HG02759 (cell line): ENCODE results near the gene RETSAT.
"Not testable (repeated sequence)": the region's sequence is repeated elsewhere in the genome, so short reads cannot be mapped to it uniquely, and the experiment has no call there.

Source experiments
- ATAC-seq: cut with Tn5 transposase; IDR thresholded peaks from one replicate; pipeline ENCODE4 v1.9.1; 2021; ENCODE audit warnings: mild to moderate bottlenecking, moderate library complexity; ENCODE audit not compliant: unreplicated experiment

The RETSAT gene

DNA sequence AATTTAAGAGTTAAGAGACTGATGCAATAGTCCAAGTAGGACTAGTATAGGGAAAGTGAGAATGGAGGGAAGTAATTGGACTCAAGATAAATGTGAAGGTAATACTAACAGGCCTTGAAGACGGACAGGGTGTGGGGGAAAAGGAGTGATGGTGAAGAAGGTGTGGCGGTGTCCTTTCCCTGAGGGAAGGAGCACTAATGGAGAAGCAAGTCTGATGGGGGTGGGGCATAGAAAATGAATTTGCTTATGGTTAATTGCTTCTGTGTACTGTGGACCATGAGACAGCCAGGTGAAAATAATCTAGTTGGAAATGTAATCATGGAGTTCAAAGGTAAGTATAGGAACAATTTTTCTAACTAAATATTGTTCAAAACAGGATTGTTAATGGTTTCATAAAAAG is 19.4 kb downstream of the RETSAT start:
- ATAC-seq = no peak

DNA sequence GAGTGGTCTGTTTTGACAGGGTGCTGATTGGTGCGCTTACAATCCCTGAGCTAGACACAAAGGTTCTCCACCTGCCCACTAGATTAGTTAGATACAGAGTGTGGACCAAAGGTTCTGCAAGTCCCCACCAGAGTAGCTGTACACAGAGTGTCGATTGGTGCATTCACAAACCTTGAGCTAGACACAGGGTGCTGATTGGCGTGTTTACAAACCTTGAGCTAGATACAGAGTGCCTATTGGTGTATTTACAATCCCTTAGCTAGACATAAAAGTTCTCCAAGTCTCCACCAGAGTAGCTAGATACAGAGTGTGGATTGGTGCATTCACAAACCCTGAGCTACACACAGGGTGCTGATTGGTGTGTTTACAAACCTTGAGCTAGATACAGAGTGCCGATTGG is 20.5 kb downstream of the RETSAT start:
- not testable (repeated sequence) for ATAC-seq

DNA sequence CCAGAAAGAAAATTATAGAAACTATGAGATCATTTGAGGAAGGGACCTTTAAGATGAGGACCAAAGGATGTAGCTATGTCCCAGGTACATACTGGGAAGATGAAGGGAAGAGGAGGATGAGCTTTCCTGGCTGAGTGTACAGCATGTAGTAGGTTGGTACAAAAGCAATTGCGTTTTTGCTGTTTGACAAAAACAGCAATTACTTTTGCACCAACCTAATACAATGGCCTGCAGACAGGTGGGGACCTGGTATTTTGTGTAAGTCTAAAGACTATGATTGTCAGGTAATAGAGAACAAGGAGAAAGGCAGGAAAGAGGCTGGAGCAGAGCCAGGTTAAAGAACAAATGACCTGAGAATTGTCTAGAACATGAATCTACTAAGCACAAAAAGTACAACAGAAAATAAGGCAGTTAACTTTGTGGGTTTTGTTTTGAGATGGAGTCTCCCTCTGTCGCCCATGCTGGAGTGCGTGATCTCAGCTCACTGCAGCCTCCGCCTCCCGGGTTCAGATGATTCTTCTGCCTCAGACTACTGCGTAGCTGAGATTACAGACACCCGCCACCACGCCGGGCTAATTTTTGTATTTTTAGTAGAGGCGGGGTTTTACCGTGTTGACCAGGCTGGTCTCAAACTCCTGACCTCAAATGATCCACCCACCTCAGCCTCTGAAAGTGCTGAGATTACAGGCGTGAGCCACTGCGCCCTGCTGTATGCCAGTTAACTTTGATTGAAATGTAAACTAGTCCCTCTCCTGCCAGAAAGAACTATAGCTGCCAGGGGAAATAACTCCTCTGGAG is 23.3 kb downstream of the RETSAT start:
- ATAC-seq = no peak

DNA sequence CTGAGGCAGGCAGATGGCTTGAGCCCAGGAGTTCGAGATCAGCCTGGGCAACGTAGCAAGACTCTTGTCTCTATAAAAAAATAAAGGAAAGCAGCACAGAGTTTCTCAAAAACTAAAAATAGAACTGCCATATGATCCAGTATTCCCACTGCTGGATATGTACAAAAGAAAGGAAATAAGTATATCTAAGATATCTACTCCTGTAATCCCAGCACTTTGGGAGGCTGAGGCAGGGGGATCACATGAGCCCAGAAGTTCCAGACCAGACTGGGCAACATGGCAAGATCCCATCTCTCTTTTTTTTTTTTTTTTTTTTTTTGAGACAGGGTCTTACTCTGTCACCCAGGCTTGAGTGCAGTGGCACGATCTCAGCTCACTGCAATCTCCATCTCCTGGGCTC is 24.6 kb downstream of the RETSAT start:
- ATAC-seq = not testable (repeated sequence)

DNA sequence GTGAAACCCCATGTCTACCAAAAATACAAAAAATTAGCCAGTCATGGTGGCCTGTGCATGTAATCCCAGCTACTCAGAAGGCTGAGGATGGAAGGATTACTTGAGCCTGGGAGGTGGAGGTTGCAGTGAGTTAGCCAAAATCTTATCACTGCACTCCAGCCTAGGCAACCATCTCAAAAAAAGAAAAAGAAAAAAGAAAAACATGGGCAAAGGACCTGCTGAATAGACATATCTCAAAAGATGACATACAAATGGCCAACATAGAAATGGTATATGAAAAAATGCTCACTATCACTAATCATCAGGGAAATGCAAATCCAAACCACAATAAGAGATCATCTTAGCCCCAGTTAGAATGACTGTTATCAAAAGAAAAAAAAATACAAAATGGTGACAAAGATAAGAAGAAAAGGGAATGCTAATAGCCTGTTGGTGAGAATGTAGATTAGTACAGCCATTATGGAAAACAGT is 25.1 kb downstream of the RETSAT start:
- no peak for ATAC-seq

DNA sequence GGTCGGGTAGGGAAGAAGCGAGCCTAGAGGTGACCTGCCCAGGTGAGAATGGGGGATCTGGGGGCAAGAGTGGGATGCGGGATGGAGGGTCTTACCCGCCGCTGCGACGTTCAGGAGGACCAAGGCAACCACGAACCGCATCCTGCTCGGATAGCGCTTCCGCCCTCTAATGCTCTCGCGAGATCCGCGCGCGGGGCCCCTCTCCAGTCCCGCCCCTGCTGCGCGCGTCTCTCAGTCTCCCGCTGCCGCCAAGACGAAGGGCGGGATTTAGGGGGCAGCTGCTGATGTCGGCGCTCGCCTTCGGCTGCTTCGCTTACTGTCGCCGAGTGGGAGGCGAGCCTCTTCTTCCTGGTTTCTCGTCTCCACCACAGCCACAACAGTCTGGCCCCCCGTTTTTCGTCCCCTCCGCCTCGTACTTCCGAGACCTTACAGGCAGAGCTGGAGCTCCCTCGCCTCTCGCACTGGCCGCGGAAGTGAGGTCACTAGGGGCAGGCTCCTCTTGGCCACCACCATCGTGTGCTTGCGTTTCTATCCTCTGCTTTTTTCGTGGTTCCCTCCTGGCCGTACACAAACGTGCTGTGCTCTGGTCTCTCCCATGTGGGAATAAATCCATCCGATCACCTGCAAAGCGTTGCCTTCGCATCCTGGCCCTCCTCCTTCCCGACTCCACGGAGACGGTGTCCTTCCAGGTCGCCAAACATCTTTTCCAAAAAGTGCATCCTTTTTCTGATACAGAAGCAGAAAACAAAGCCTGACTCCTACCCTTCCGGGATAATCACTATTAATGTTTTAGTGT is 26.3 kb downstream of the RETSAT start, which contains the start of gene TGOLN2:
TSS of gene TGOLN2 (minus strand) at position 168 of the 796 bp plus-strand sequence. CDS start at position 141, 27 bp downstream.
- ATAC-seq = peak; percentile 85

DNA sequence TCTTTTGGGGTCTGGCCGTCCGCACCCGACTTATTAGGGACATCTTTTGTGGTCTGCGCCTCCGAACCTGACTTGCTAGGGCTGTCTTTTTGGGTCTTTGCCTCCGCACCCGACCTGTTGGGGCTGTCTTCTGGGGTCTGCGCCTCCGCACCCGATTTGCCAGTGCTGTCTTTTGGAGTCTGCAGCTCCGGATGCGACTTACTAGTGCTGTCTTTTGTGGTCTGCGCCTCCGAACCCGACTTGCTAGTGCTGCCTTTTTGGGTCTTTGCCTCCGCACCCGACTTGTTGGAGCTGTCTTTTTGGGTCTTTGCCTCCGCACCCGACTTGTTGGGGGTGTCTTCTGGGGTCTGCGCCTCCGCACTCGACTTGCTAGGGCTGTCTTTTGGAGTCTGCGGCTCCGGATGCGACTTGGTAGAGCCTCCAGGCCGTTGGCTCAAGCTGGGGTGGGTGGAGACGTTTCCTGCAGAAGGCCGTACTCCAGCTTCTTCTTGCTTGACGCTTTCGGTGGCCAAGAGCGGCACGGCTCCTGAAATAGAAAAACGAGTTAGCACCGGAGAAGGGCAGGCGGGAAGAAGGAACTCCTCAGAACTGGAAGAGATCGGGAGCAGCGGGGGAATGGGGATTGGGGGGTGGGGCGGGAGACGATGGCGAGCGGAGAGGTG is 27.0 kb downstream of the RETSAT start:
- peak; percentile 37 for ATAC-seq

DNA sequence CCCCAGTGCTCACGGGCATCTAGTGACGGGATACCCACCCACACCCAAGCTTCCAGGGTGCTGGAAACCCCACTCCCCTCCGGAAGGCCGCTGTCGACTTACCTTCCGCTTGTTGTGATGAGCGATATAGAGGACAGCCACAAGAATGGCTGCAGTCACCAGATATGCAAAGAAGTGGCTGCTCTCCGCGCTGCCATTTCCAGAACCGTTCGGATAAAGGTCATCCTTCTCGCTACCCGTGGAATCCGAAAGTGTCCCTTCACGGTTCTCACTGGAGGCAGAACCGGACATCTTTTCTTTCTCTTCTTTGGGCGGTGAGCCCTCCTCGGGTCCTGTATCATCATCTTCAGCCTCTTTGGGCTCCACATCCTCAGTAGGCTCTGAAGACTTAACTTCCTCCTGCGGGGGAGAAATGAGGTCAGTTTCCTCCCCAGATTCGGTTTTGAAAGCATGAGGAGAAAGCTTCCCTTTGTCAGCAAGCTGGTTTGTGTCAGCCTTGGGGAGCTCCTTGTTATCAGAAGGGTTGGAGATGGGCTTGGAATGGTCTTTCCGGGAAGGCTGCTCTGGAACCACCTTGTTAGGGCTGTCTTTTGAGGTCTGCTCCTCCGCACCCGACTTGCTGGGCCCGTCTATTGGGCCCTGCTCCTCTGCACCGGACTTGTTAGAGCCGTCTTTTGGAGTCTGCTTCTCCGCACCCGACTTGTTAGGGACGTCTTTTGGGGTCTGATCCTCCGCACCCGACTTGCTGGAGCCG is 27.7 kb downstream of the RETSAT start:
- peak; percentile 40 for ATAC-seq

DNA sequence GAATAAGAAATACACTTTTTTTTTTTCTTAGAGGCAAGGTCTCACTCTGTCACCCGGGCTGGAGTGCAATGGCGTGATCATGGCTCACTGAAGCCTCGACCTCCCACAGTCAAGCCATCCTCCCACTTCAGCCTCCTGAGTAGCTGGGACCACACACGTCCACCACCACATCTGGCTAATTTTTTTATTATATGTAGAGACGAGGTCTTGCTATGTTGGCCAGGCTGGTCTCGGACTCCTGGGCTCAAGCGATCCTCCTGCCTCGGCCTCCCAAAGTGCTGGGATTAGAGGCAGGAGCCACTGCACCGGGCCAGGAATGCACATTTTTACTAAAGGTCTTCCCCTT is 28.9 kb downstream of the RETSAT start:
- ATAC-seq = no peak

DNA sequence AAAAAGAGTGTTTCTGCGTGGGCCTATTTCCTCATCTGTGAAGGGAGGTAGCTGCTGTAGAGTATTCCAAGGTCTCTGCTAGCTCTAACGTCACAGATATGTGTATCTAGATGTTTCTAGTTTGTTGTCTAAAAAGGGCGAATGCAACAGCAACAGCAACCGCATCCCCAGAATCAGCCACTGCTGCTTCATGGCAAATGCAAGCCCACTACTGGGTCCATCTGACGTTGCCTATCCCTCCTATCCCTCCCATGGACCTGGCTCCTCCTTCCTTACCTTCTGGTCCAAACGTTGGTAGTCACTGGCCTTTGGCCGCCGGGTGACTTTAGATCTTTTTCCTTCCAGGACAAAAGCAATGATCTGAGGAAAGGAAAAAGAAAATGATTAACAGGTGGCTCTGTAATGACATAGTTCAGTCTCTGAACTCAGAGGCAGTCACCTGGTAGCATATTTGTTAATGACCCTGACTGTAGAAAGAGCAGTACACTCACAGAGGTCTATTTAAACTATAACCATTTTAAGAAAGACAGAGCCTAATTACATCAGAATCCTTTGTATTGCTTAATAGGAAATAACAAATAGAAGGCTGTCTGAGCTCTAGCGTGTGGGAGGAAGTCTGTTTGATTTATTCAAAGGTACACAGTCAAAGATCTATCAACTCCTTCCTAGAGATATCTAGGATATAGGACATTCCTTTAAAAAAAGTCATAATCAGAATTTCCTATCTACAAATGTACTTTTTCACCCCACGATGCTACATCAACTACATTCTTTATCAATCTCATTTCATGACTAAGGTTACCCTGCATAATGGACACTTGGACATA is 29.5 kb downstream of the RETSAT start:
- no peak for ATAC-seq

DNA sequence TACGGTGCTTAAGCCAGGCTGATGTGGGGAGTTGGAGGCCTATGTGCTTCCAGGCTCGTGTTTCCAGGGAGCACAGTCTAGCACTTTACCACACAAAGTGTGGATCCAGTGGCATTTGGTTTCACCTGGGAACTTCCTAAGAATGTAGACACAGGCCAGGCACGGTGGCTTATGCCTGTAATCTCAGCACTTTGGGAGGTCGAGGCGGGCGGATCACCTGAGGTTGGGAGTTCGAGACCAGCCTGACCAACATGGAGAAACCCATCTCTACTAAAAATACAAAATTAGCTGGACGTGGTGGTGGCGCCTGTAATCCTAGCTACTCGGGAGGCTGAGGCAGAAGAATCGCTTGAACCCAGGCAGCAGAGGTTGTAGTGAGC is 30.4 kb downstream of the RETSAT start:
- not testable (repeated sequence) for ATAC-seq

DNA sequence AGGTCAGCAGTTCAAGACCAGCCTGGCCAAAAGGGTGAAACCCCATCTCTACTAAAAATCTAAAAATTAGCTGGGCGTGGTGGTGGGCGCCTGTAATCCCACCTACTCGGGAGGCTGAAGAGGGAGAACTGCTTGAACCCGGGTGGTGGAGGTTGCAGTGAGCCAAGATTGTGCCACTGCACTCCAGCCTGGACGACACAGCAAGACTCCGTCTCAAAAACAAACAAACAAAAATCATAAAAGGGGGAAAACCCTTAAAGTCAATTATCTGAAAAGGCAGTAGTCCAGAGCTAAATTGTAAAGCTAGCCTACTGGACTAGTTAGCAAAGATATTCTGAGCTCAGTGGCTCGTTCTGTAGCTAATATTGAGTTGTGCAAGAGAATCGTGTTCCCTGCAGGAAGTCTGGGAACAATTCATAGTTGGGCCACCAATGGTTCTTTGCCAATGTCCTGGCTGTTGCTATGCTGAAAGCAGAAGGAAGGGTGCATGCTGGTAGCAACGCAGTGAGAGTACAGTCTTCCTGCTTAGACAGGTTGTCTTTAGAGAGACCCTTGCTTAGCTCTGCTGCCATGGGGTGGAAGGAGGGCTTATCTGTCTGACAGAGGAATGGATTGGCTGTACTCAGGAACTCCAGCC is 30.9 kb downstream of the RETSAT start:
- ATAC-seq = no peak

DNA sequence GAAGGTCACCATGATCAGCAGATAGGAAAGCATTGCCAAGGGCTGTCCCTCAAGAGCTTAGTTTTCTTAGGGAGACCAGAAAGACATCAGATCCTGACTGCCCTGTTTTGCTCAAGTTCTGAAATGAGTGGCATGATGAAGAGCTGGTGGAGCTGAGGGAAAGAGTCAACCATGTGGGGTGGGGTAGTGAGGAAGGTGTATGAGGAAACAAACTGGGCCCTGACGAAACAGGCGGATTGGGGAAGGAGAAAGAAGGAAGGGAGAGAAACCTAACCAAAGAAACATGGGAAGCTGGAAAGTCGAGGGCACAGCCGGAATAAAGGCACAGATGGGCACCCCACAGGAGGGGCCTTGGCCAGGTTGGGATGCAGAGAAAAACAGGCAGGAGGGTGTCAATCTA is 34.5 kb downstream of the RETSAT start:
- ATAC-seq = no peak

DNA sequence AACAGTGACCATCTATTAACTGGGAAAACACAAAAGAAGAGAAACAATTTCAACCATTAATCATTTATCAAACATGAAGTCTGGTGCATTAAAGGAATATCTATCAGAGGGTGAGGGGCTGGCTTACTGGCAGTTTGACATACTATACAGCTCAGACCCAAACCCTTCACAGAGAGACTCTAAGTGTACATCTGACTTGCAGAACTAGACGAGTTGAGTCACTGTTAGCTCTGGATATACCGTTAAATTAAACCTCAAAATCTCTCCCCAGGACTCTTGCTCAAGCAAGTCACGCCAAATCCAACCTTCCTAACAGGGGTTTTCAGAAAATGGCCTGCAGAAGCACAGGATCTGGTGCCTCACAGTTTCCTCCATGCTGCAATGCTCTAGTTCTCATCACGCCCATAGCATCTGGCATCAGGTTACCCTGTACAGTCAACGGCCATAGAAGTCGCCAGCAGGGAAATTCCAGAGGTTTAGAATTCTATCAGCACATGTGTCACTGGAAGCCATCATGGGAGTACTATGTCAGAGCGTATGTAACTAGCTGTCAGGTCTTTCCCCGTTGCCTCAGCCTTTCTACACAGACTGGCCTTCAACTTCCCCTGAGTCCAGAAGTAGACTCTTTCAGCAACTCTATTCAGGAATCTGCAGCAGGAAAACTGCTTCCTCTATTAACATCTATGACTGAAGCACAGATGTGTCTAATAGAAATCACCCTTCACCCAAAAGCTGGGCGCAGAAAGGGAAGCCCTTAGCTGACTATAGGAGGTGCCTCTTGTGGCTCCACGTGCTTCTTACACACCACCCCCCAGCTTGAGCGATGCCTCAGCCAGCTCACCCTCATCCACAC is 35.9 kb downstream of the RETSAT start:
- ATAC-seq = peak; percentile 61

DNA sequence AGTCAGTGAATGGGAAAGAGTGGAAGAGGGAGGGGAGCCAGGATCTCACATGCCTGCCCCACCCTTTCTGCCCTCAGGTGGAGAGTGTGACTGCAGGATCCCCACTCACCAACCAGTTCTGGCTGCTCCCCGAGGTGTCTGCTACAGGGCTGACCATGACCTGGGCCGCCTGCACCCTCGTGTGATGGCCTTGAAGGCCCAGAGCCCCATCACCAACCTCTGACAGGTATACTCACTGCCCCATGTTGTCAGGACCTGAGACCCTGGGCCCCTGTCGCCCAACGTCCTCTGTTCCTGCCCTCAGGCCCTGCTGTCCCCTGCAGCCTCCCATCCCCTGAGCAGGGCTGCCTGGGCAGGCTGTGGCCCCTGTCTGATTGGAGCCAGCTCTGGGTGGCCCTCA is 38.4 kb downstream of the RETSAT start:
- ATAC-seq = not testable (repeated sequence)

DNA sequence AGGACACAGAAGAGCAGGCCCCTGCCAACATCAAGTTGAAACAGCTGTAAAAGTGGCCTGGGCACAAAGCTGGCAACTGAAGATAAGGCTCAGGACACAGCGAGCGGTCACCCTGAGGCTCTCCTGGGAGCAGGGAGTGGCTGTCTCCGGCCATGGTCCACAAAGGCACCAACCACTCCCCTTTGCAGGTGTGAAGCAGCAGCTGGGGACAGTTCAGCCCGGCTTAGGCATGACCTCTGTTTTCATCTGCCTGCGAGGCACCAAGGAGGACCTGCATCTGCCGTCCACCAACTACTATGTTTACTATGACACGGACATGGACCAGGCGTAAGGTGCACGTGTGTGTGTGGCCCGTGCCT is 39.5 kb downstream of the RETSAT start:
- ATAC-seq = no peak

DNA sequence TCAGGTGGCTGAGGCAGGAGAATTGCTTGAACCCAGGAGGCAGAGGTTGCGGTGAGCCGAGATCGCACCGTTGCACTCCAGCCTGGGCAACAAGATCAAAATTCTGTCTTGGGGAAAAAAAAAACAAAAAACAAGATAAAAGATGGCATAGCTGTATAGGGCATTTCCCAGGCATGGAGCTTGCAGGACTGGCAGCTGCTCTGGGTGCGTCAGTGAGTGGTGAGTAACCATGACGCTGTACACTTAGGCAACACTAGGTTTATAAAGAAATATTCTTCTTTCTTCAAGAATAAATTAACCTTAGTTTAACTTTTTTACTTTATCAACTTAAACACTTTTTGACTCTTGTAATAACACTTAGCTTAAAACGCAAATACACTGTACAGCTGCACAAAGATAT is 41.9 kb downstream of the RETSAT start:
- ATAC-seq = no peak

DNA sequence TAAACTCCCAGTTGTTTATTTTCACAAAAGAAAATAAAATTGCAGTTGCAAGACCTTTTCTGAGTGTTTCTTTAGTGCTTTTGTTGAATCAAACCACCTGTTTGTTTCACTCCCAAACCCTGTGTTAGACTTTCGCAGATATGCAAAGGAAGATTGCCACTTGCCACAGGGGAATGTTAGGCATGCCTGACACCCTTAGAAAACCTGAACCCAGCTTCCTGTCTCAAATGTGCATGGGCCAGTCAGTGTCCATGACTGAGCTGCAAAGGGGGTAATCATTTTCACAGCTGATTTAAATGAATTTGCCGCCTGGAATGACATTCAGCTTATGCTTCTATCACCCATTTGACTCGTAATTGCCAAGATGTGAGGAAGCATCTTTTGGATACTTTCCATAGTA is 44.0 kb downstream of the RETSAT start:
- peak; percentile 60 for ATAC-seq
